Body of pancreas (tissue), 4 donors: Measurements from ENCODE around the gene MAL.

Experiments
- POLR2A ChIP-seq, 3 donors: fragments of 450-650 bp; IDR thresholded peaks; one replicate each; pipeline ENCODE4 v1.6.1; 2016; ENCODE audit warnings: antibody characterized with exemption in 3 of 3, mild to moderate bottlenecking in 2 of 3
- TF ChIP-seq, protein P1 (sequence below), 7 experiments: fragments of 450-650 bp in 4 of 7; fragments of 200-600 bp in 3 of 7; sonication (generic) in 3 of 7; IDR thresholded peaks; one replicate each; pipeline ENCODE4 v1.5.1; 2016 to 2019; ENCODE audit warnings: antibody characterized with exemption in 7 of 7

DNA sequence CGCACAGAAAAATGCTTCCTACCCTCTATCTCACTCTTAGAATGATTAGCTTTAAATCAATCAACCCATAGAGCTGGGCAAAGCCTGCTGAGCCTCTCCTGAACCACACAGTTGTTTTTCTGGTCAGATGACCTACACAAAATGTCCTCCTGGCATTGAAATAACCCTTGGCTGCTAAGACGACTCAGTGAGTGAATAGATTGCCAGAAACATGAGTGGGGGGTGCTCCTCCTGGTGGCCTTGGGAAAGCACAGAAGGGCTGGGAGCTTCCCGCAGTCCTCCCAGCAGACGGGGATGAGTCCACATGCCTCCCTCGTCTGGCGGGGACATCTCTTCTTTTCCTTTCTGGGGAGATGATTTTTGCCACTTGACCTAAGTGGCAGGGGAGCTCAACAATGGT lies 14.9 kb downstream of the MAL start:
- TF ChIP-seq, protein P1, sequence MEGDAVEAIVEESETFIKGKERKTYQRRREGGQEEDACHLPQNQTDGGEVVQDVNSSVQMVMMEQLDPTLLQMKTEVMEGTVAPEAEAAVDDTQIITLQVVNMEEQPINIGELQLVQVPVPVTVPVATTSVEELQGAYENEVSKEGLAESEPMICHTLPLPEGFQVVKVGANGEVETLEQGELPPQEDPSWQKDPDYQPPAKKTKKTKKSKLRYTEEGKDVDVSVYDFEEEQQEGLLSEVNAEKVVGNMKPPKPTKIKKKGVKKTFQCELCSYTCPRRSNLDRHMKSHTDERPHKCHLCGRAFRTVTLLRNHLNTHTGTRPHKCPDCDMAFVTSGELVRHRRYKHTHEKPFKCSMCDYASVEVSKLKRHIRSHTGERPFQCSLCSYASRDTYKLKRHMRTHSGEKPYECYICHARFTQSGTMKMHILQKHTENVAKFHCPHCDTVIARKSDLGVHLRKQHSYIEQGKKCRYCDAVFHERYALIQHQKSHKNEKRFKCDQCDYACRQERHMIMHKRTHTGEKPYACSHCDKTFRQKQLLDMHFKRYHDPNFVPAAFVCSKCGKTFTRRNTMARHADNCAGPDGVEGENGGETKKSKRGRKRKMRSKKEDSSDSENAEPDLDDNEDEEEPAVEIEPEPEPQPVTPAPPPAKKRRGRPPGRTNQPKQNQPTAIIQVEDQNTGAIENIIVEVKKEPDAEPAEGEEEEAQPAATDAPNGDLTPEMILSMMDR (IDR thresholded peaks at IDR 0.05) = no peak
- TF ChIP-seq POLR2A (IDR thresholded peaks at IDR 0.05) = no peak
